A549 treated with GW870086 at 1 μM for 4 hours (cell line): ENCODE measurements around the gene C11orf91. TPM values are rescaled to one million over a fixed set of nuclear protein-coding genes. Genes with fewer than 3 reads are reported as not detected.

Experiments used
- total RNA-seq: library from RNA; stranded (reverse); fragments of 200-300 nt; extraction: Qiagen RNA extraction; gene quantifications from 5 replicates; pipeline ENCODE4 v1.2.3, GENCODE V29; 2022; ENCODE audit warnings: low read depth

Gene C11orf91
- 0.58 to 2.2 TPM (median 1.4 TPM) in 5 replicates for total RNA-seq

GRCh38 chr11:33700502-33701271 lies at the start of gene C11orf91:
C11orf91 (minus strand) TSS chr11:33700826; CDS start chr11:33700740, 86 bp downstream.

GRCh38 chr11:33736148-33736812 lies 35.7 kb upstream of the C11orf91 start, which contains the start of gene CD59:
CD59 (minus strand) TSS chr11:33736423; CDS start chr11:33722445, 13,978 bp downstream.

Other genes with a start within 250 kb of the C11orf91 start
- gene CD59, start 35.6 kb upstream of the C11orf91 start, total RNA-seq, result 798 to 989 TPM (median 895 TPM) in 5 replicates
- gene FBXO3, start 73.7 kb upstream of the C11orf91 start, total RNA-seq, result 17.5 to 30.2 TPM (median 26.7 TPM) in 5 replicates
- gene LMO2, start 191.2 kb upstream of the C11orf91 start, total RNA-seq, result 0.18 to 1.1 TPM (median 0.64 TPM) in 5 replicates